Measurements from ENCODE around the gene RELT.
"Not testable (repeated sequence)": the region's sequence is repeated elsewhere in the genome, so short reads cannot be mapped to it uniquely, and the experiment has no call there.

Gene RELT

GRCh38 chr11:73404506-73405145, 28.4 kb downstream of the RELT start:
- DNase-seq (ENCODE audit: low spot score), result no peak

- no peak for DNase-seq (ENCODE audit: low spot score)
Measured at GRCh38 chr11:73405146-73405510, 28.9 kb downstream of the RELT start.

DNA sequence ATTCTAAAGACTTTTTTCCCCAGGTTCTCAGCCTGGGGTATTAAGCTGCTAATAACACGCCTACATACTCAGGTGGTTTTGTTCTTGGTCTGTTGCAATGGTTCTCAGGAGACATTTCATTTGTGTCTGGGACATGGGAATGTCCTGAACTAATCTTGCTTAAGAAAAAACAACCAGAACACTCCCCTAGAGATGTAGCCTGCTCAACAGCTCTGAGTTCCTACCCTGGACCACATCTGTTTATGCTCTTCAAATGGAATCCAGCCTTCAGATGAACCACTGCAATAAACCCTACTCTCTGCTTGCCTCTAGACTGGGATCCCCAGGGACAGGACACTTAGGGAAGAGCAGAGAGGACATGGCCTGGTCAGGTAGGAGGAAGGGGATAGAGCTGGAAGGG, 29.9 kb downstream of the RELT start:
- DNase-seq (ENCODE audit: low spot score), result no peak

GRCh38 chr11:73406619-73407018, 30.4 kb downstream of the RELT start:
- no peak for DNase-seq (ENCODE audit: low spot score)

DNA sequence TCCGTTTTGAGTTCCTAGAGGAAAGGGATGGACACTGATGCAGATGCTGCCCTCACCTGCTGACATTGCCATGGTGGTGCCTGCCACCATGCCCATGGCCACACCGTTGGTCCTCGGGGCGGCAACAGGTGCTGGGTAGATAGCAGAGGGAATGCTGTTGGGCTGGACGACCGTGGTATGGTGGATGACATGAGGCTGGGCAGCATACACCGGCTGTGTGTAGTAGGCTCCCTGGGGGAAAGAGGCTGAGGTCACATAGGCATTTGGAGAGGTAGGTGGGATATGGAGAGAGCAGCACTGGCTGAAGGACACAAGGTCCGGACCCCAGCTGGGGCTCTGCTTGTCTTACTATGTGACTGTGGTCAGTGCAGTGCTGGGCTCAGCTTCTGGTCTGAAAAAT, 33.2 kb downstream of the RELT start:
- no peak for DNase-seq (ENCODE audit: low spot score)

- no peak for DNase-seq (ENCODE audit: low spot score)
Measured at GRCh38 chr11:73410627-73411026, 34.4 kb downstream of the RELT start.

GRCh38 chr11:73411031-73411430, 34.8 kb downstream of the RELT start:
- no peak for DNase-seq (ENCODE audit: low spot score)

DNA sequence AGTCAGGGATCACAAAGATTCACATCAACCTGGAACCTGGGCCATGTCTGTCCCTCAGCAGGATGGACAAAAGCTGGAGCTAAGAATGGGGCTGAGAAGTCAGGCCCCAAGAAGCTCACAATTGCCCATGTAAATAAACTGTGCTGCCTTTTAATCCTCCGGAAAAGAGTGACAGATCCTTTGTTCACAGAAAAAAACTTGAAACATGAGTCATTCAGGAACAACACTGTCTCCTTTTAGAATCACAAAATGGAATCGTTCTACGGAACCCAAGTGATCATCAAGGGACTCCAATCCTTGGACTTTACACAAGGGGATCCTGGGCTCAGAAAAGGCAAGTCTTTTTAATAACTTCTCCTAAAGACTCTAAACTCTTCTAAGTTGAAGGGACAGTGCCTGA, 36.1 kb downstream of the RELT start:
- no peak for DNase-seq (ENCODE audit: low spot score)

GRCh38 chr11:73413256-73413655, 37.1 kb downstream of the RELT start:
- no peak for DNase-seq (ENCODE audit: low spot score)

GRCh38 chr11:73414977-73415651, 38.9 kb downstream of the RELT start:
- no peak for DNase-seq (ENCODE audit: low spot score)

DNA sequence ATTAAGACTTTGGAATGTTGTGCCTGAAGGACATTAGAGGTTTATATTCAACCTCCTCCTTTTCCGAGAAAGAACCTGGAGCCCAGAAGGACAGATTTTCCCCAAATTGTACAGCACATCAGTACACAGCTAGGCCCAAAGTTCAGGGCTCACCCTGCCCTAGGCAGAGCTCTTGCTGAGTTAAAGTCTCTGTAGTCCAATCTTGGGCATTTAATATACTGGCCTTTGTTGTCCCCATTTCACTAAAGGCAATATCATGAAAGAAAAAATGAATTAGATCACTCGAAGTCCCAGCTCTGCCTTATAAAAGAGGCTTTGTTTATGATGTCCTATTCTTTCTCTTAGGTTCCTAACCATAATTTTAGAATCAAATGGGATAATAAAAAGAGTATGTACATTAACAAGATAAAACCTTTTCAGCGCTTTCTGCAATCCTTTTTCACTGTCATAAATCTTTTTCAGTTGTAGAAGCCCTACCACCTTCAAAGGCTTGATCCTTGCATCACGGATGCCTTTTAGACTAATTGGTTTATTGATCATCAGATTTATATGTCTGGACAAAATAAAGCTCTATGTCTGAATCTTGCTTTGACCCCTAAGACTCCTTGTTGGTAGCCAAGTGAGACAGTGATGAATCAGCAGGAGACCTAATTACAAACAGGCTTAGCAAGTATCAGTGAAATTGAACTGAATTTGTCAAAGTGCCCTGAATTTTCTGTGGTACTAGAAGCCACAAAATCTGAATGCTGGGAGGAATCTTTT, 39.8 kb downstream of the RELT start:
- DNase-seq (ENCODE audit: low spot score), result no peak

GRCh38 chr11:73416786-73417185, 40.6 kb downstream of the RELT start:
- DNase-seq (ENCODE audit: low spot score), result no peak

GRCh38 chr11:73420136-73420535, 43.9 kb downstream of the RELT start:
- no peak for DNase-seq (ENCODE audit: low spot score)

DNA sequence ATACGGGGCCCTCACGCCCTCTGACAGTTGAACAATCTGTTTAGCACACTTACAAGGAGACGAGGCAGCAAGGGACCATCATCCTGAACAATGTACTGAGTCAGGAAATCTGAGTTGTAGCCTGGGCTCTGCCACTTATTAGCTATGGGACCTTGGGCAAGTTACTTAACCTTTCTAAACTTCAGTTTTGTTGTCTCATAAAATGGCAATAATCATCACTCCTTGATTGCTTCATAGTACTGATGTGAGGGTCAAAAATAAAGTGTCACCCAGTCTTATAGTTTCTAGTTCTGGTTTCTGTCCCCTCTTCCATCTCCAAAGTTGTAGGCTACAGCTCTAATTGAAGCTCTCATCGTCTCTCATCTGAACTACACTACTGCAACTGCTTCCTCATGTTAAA, 46.7 kb downstream of the RELT start:
- DNase-seq (ENCODE audit: low spot score), result no peak

DNA sequence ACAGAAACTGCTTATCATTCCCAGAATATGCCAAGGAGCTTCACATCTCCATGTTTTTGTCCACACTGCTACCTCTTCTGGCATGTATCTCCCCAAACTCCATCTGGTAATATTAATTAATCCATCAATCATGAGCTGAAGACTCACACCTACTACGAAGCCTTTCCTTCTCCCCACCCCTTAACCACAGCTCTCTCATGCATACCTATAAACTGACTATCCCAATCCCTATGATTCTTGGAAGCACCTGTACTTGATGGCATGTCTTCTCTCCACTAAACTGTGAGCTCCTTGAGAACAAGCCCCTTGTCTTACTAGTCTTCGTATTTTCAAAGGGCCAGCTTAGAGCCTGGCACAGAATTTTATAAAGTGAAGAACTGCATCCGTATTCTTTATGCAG, 47.3 kb downstream of the RELT start:
- DNase-seq (ENCODE audit: low spot score), result no peak

DNA sequence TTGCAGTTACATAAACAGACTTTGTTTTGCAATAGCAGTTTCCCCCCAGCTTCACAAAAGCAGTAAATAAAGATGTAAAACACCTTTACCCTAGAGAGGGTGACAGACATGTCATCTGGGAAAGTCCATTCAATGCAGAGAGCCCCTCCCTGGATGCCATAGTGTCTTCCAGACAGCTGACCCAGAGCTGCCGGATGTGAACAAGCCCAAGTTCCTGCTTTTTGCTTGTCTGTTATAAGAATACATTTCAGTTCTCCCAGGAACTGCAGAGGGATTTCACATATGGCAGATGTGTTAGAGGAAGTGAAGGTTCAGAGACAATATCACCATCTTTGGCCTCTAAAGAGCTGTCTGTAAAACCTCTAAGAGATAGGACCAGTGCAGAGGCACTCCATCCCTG, 48.9 kb downstream of the RELT start:
- no peak for DNase-seq (ENCODE audit: low spot score)

- DNase-seq (ENCODE audit: low spot score), result no peak
Measured at GRCh38 chr11:73426219-73426850, 50.1 kb downstream of the RELT start.

DNA sequence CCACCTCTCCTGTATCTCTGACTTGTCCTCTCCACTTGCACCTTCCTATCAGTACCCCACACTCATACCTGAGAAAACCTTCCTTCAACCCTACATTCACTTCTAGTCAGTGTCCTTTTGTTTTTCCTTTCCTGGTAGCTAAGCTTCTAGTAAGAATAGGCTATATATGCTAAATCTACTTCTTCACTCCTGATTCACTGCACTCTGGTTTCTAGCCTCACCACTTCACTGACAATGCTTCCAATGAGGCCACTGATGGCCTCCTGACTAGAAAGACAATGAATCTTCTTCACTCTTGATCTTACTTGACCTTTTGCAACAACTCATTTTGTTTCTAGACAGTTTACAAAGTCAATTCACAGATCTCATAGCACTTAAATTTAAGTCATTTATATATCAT, 52.0 kb downstream of the RELT start:
- DNase-seq (ENCODE audit: low spot score), result no peak

DNA sequence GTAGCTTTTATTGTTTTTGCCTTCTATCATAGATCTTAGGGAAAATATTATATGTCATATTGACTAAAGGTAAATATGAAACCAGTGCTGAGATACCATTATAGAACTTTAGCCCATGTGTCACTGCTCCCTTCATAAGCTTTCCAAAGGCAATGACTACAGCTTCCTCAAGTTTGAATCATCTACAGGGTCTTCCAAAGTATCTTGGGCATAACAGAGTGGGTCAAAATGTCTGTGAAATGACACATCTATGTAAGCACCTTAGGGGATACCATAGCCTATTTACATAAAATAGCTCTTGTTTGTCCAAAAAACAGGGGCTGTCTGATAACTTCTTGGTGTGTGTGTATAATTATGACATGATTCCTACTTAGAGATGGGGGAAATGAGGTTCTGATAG, 52.5 kb downstream of the RELT start:
- DNase-seq (ENCODE audit: low spot score), result no peak

GRCh38 chr11:73429121-73429750, 53.0 kb downstream of the RELT start:
- no peak for DNase-seq (ENCODE audit: low spot score)

- DNase-seq (ENCODE audit: low spot score), result no peak
Measured at GRCh38 chr11:73430326-73430725, 54.1 kb downstream of the RELT start.

DNA sequence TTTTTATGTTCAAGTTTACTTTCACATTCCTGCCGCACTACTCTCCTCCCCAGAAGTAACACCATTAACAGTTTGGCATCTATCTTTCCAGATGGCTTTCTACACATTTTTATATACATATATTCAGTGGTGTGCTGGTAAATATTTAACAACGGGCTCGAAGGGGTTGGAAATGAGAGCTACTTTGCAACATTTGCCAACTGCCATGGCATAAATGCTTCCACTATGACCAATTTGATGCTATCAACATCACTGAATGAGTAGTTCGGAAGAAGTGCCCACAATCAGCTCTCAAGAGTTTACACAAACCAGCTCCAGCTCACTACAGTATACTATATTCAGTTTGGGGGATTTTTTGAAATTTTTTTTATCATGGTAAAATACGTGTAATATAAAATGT, 55.2 kb downstream of the RELT start:
- no peak for DNase-seq (ENCODE audit: low spot score)

GRCh38 chr11:73436859-73437258, 60.7 kb downstream of the RELT start:
- not testable (repeated sequence) for DNase-seq (ENCODE audit: low spot score)

Data from hematopoietic multipotent progenitor cell treated with erythropoietin and hydrocortisone succinate and interleukin-3 and kit ligand, for 15 days (in vitro differentiated cells).